ENCODE measurements around the gene IGFBP2.

The IGFBP2 gene

DNA sequence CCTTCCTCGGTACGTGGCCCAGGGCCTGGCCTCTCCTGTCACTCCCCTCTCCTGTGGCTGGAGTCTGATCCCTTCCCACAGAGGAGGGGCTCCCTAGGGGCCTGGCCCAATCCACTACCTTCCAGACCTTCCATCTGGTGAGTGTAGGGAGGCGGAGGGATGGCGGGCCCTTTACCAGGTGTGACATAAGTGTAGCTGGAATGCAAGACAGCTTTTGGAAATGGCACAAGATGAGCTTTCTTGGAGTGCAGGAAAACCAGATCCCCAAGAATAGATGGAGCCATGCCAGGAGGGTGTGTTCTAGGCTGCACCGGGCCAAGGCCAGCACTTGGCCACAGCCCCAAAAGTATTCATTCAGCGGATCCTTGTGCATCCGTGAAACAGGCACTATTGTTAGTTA, 32.0 kb downstream of the IGFBP2 start:
- Histone ChIP-seq H3K9me3 (ENCODE audit: insufficient read depth, low read length) (no peaks in the 10 kb centered on the region), H4K20me1 (ENCODE audit: low read depth, low read length) (no peaks in the 10 kb centered on the region), H3K27ac (ENCODE audit: low read depth, low read length) (no peak overlapping the region), H3K9me2 (replicated peaks; ENCODE audit: insufficient read depth, low read length) (no peaks in the 10 kb centered on the region), H3K9ac (ENCODE audit: low read length) (no peak overlapping the region), H2AFZ (ENCODE audit: low read depth, low read length, severe bottlenecking) (no peak overlapping the region), H3K79me2 (ENCODE audit: insufficient read depth, low read length) (no peaks in the 10 kb centered on the region), H3K4me2 (ENCODE audit: low read depth, low read length, poor library complexity, severe bottlenecking) (no peak overlapping the region), H3F3A (ENCODE audit: insufficient read depth) (no peaks in the 10 kb centered on the region), H3K36me3 (ENCODE audit: low read length) (no peaks in the 10 kb centered on the region), H3K27me3 (ENCODE audit: low read length) (no peaks in the 10 kb centered on the region), H3K4me3 (ENCODE audit: insufficient read depth, low read length, poor library complexity, severe bottlenecking) (no peak overlapping the region)
- TF ChIP-seq EZH2phosphoT487 (conservative IDR thresholded peaks at IDR 0.05; ENCODE audit: low read length) = no peak
- TF ChIP-seq, protein P1, sequence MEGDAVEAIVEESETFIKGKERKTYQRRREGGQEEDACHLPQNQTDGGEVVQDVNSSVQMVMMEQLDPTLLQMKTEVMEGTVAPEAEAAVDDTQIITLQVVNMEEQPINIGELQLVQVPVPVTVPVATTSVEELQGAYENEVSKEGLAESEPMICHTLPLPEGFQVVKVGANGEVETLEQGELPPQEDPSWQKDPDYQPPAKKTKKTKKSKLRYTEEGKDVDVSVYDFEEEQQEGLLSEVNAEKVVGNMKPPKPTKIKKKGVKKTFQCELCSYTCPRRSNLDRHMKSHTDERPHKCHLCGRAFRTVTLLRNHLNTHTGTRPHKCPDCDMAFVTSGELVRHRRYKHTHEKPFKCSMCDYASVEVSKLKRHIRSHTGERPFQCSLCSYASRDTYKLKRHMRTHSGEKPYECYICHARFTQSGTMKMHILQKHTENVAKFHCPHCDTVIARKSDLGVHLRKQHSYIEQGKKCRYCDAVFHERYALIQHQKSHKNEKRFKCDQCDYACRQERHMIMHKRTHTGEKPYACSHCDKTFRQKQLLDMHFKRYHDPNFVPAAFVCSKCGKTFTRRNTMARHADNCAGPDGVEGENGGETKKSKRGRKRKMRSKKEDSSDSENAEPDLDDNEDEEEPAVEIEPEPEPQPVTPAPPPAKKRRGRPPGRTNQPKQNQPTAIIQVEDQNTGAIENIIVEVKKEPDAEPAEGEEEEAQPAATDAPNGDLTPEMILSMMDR (IDR thresholded peaks at IDR 0.05; ENCODE audit: insufficient read depth, low read length, poor library complexity, severe bottlenecking) = no peak

DNA sequence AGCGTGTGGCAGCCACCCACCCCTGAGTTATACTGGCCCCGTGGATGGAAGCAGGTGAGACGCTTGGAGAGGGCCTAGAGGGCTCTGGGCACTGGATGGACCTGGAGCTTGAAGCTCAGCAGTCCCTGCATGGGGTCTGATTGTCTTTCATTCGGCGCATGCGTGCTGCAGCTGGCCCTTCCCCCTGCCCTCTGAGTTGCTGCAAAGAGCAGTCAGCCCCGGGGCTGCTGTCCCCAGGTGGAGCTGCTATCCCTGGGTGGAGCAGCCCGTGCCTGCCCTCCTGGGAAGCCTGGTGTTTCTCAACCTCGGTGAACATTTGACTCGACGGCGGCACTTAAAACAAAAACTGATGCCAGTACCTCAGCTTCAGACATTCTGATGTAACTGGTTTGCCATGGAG, 32.5 kb downstream of the IGFBP2 start:
- H4K20me1 ChIP-seq (ENCODE audit: low read depth, low read length) = no peaks in the 10 kb centered on the region
- no peaks in the 10 kb centered on the region for H3K9me3 ChIP-seq (ENCODE audit: insufficient read depth, low read length)
- H3K4me2 ChIP-seq (ENCODE audit: low read depth, low read length, poor library complexity, severe bottlenecking) = no peak overlapping the region
- H3K27me3 ChIP-seq (ENCODE audit: low read length) = no peaks in the 10 kb centered on the region
- no peaks in the 10 kb centered on the region for H3K36me3 ChIP-seq (ENCODE audit: low read length)
- no peaks in the 10 kb centered on the region for H3K9me2 ChIP-seq (replicated peaks; ENCODE audit: insufficient read depth, low read length)
- no peaks in the 10 kb centered on the region for H3K79me2 ChIP-seq (ENCODE audit: insufficient read depth, low read length)
- H3K9ac ChIP-seq (ENCODE audit: low read length) = no peak overlapping the region
- H3K27ac ChIP-seq (ENCODE audit: low read depth, low read length) = no peak overlapping the region
- no peak overlapping the region for H2AFZ ChIP-seq (ENCODE audit: low read depth, low read length, severe bottlenecking)
- TF ChIP-seq, protein P1 (IDR thresholded peaks at IDR 0.05; ENCODE audit: insufficient read depth, low read length, poor library complexity, severe bottlenecking) = no peak
- no peak for TF ChIP-seq EZH2phosphoT487 (conservative IDR thresholded peaks at IDR 0.05; ENCODE audit: low read length)
- H3K4me3 ChIP-seq (ENCODE audit: insufficient read depth, low read length, poor library complexity, severe bottlenecking) = no peak overlapping the region
- no peaks in the 10 kb centered on the region for H3F3A ChIP-seq (ENCODE audit: insufficient read depth)

DNA sequence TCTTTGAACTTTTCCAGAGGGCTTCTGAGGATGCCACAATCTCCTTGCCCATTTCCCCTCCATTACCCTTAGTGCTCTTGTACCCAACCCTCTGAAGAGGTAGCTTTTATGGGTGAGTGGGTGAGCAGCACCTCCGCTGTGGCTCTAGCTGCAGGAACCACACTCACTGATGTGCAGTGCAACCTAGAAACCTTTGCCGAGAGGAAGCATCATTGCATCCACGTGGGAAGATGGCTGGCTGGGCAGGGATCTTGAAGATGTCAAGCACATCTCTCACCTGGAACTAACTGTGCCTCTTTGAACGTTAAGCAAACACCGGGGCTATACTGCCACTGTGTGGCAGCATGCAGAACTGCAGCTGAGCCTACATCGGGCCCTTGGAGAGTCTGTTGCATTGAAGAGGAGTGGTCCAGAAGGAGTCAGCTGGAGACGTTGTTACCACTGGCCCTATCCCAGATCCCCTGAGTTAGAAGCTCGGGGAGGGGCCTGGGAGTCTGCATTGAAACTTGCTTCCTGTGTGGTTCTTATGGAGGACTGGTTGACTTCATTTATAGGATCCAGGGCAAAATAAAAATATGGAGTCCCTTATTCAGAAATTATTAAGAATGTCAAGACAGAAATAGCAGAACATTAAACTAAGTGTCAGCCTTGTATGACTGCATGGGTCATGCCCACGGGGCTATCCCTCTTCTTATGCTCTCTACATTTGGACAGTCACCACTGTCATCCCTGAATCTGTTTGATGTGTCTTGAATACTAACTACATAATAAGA, 33.4 kb downstream of the IGFBP2 start:
- Histone ChIP-seq H3K9me3 (ENCODE audit: insufficient read depth, low read length) (no peaks in the 10 kb centered on the region), H3K27me3 (ENCODE audit: low read length) (no peaks in the 10 kb centered on the region), H3K9ac (ENCODE audit: low read length) (no peak overlapping the region), H3K4me2 (ENCODE audit: low read depth, low read length, poor library complexity, severe bottlenecking) (no peak overlapping the region), H2AFZ (ENCODE audit: low read depth, low read length, severe bottlenecking) (no peak overlapping the region), H3K36me3 (ENCODE audit: low read length) (no peaks in the 10 kb centered on the region), H3K9me2 (replicated peaks; ENCODE audit: insufficient read depth, low read length) (no peaks in the 10 kb centered on the region), H3F3A (ENCODE audit: insufficient read depth) (no peaks in the 10 kb centered on the region), H3K4me3 (ENCODE audit: insufficient read depth, low read length, poor library complexity, severe bottlenecking) (no peak overlapping the region), H3K79me2 (ENCODE audit: insufficient read depth, low read length) (no peaks in the 10 kb centered on the region), H3K27ac (ENCODE audit: low read depth, low read length) (no peak overlapping the region), H4K20me1 (ENCODE audit: low read depth, low read length) (no peaks in the 10 kb centered on the region)
- TF ChIP-seq, protein P1 (IDR thresholded peaks at IDR 0.05; ENCODE audit: insufficient read depth, low read length, poor library complexity, severe bottlenecking) = peak; percentile 75
- TF ChIP-seq EZH2phosphoT487 (conservative IDR thresholded peaks at IDR 0.05; ENCODE audit: low read length) = no peak
